ENCODE measurements around the gene ELFN1.

ELFN1 gene

GRCh38 chr7:1647961-1648672 is 22.0 kb upstream of the ELFN1 start:
- H3K36me3 Mint-ChIP-seq, result no peaks in the 10 kb centered on the region
- H3K27me3 Mint-ChIP-seq, result peaks cover 18% of the 10 kb centered on the region
- no peaks in the 10 kb centered on the region for H3K4me1 Mint-ChIP-seq
- no peaks in the 10 kb centered on the region for H3K9me3 Mint-ChIP-seq
- CTCF ChIA-PET, result no interaction called here
- H3K4me3 Mint-ChIP-seq, result no peak overlapping the region
- no peak for DNase-seq
- H3K27ac Mint-ChIP-seq, result no peak overlapping the region

- Mint-ChIP-seq H3K4me3 (no peak overlapping the region), H3K27ac (no peak overlapping the region), H3K4me1 (no peaks in the 10 kb centered on the region), H3K9me3 (no peaks in the 10 kb centered on the region), H3K36me3 (no peaks in the 10 kb centered on the region), H3K27me3 (peaks cover 10% of the 10 kb centered on the region)
- CTCF ChIA-PET, result no interaction called here
- no peak for DNase-seq
Observed at GRCh38 chr7:1649751-1650326, 20.2 kb upstream of the ELFN1 start.

- H3K9me3 Mint-ChIP-seq, result no peaks in the 10 kb centered on the region
- no peak overlapping the region for H3K4me3 Mint-ChIP-seq
- H3K36me3 Mint-ChIP-seq, result no peaks in the 10 kb centered on the region
- DNase-seq, result no peak
- CTCF ChIA-PET, result no interaction called here
- peaks cover 10% of the 10 kb centered on the region for H3K27me3 Mint-ChIP-seq
- H3K4me1 Mint-ChIP-seq, result no peaks in the 10 kb centered on the region
- H3K27ac Mint-ChIP-seq, result no peak overlapping the region
Observed at GRCh38 chr7:1650363-1651030, 19.6 kb upstream of the ELFN1 start.

GRCh38 chr7:1651031-1651446 is 19.0 kb upstream of the ELFN1 start:
- no peak overlapping the region for H3K27ac Mint-ChIP-seq
- CTCF ChIA-PET, result no interaction called here
- H3K9me3 Mint-ChIP-seq, result no peaks in the 10 kb centered on the region
- H3K4me3 Mint-ChIP-seq, result no peak overlapping the region
- H3K36me3 Mint-ChIP-seq, result no peaks in the 10 kb centered on the region
- peaks cover 14% of the 10 kb centered on the region for H3K27me3 Mint-ChIP-seq
- no peak for DNase-seq
- H3K4me1 Mint-ChIP-seq, result no peaks in the 10 kb centered on the region

- DNase-seq, result no peak
- H3K4me1 Mint-ChIP-seq, result no peaks in the 10 kb centered on the region
- CTCF ChIA-PET, result interaction anchor here (0.6 kb wide), 1 partner anchor 70 kb away, joined by 3 read pairs; no protein-coding TSS in a partner anchor
- no peaks in the 10 kb centered on the region for H3K9me3 Mint-ChIP-seq
- peaks cover 22% of the 10 kb centered on the region for H3K27me3 Mint-ChIP-seq
- H3K4me3 Mint-ChIP-seq, result no peak overlapping the region
- H3K27ac Mint-ChIP-seq, result no peak overlapping the region
- H3K36me3 Mint-ChIP-seq, result no peaks in the 10 kb centered on the region
Observed at GRCh38 chr7:1651891-1652290, 18.2 kb upstream of the ELFN1 start.

GRCh38 chr7:1653500-1653899 is 16.6 kb upstream of the ELFN1 start:
- H3K27me3 Mint-ChIP-seq, result peaks cover 35% of the 10 kb centered on the region
- no peaks in the 10 kb centered on the region for H3K4me1 Mint-ChIP-seq
- H3K4me3 Mint-ChIP-seq, result no peak overlapping the region
- no peaks in the 10 kb centered on the region for H3K9me3 Mint-ChIP-seq
- H3K27ac Mint-ChIP-seq, result no peak overlapping the region
- H3K36me3 Mint-ChIP-seq, result no peaks in the 10 kb centered on the region
- CTCF ChIA-PET, result no interaction called here
- DNase-seq, result no peak

- H3K27me3 Mint-ChIP-seq, result peaks cover 29% of the 10 kb centered on the region
- CTCF ChIA-PET, result no interaction called here
- no peak overlapping the region for H3K27ac Mint-ChIP-seq
- no peaks in the 10 kb centered on the region for H3K9me3 Mint-ChIP-seq
- no peaks in the 10 kb centered on the region for H3K36me3 Mint-ChIP-seq
- no peaks in the 10 kb centered on the region for H3K4me1 Mint-ChIP-seq
- no peak overlapping the region for H3K4me3 Mint-ChIP-seq
- DNase-seq, result no peak
Observed at GRCh38 chr7:1654111-1654510, 16.0 kb upstream of the ELFN1 start.

- no peak overlapping the region for H3K4me3 Mint-ChIP-seq
- H3K27me3 Mint-ChIP-seq, result peaks cover 28% of the 10 kb centered on the region
- no peaks in the 10 kb centered on the region for H3K4me1 Mint-ChIP-seq
- H3K36me3 Mint-ChIP-seq, result no peaks in the 10 kb centered on the region
- no peaks in the 10 kb centered on the region for H3K9me3 Mint-ChIP-seq
- CTCF ChIA-PET, result no interaction called here
- no peak overlapping the region for H3K27ac Mint-ChIP-seq
- no peak for DNase-seq
Observed at GRCh38 chr7:1654738-1655475, 15.2 kb upstream of the ELFN1 start.

- Mint-ChIP-seq H3K27ac (no peak overlapping the region), H3K36me3 (no peaks in the 10 kb centered on the region), H3K9me3 (no peaks in the 10 kb centered on the region), H3K4me3 (no peak overlapping the region), H3K27me3 (peaks cover 69% of the 10 kb centered on the region), H3K4me1 (peaks cover 7% of the 10 kb centered on the region)
- CTCF ChIA-PET, result no interaction called here
- no peak for DNase-seq
Observed at GRCh38 chr7:1659696-1660095, 10.4 kb upstream of the ELFN1 start.

- H3K4me3 Mint-ChIP-seq, result no peak overlapping the region
- no peak for DNase-seq
- no peaks in the 10 kb centered on the region for H3K9me3 Mint-ChIP-seq
- peaks cover 69% of the 10 kb centered on the region for H3K27me3 Mint-ChIP-seq
- H3K36me3 Mint-ChIP-seq, result no peaks in the 10 kb centered on the region
- peak overlapping the region; percentile 33 for H3K27ac Mint-ChIP-seq
- peaks cover 7% of the 10 kb centered on the region for H3K4me1 Mint-ChIP-seq
- CTCF ChIA-PET, result no interaction called here
Observed at GRCh38 chr7:1661461-1661860, 8.6 kb upstream of the ELFN1 start.

GRCh38 chr7:1662101-1662500 is 8.0 kb upstream of the ELFN1 start:
- H3K36me3 Mint-ChIP-seq, result no peaks in the 10 kb centered on the region
- no peak overlapping the region for H3K27ac Mint-ChIP-seq
- peaks cover 69% of the 10 kb centered on the region for H3K27me3 Mint-ChIP-seq
- no peak overlapping the region for H3K4me3 Mint-ChIP-seq
- H3K4me1 Mint-ChIP-seq, result peaks cover 9% of the 10 kb centered on the region
- CTCF ChIA-PET, result no interaction called here
- DNase-seq, result peak; percentile 16
- H3K9me3 Mint-ChIP-seq, result no peaks in the 10 kb centered on the region

GRCh38 chr7:1662767-1663166 is 7.3 kb upstream of the ELFN1 start:
- H3K9me3 Mint-ChIP-seq, result no peaks in the 10 kb centered on the region
- no peak overlapping the region for H3K27ac Mint-ChIP-seq
- H3K36me3 Mint-ChIP-seq, result no peaks in the 10 kb centered on the region
- H3K4me3 Mint-ChIP-seq, result no peak overlapping the region
- peaks cover 9% of the 10 kb centered on the region for H3K4me1 Mint-ChIP-seq
- peaks cover 69% of the 10 kb centered on the region for H3K27me3 Mint-ChIP-seq
- CTCF ChIA-PET, result no interaction called here
- peak; percentile 2 for DNase-seq

GRCh38 chr7:1663223-1663622 is 6.9 kb upstream of the ELFN1 start:
- no peak overlapping the region for H3K27ac Mint-ChIP-seq
- no peaks in the 10 kb centered on the region for H3K9me3 Mint-ChIP-seq
- CTCF ChIA-PET, result interaction anchor here (0.7 to 1.2 kb wide), 2 partner anchors 60 to 617 kb away, joined by 3 read pairs; no protein-coding TSS in a partner anchor

GRCh38 chr7:1663857-1664651 is 6.0 kb upstream of the ELFN1 start:
- CTCF ChIA-PET, result interaction anchor here (0.7 to 1.2 kb wide), 2 partner anchors 59 to 616 kb away, joined by 3 read pairs; no protein-coding TSS in a partner anchor
- peaks cover 15% of the 10 kb centered on the region for H3K4me1 Mint-ChIP-seq
- H3K36me3 Mint-ChIP-seq, result no peaks in the 10 kb centered on the region
- H3K9me3 Mint-ChIP-seq, result no peaks in the 10 kb centered on the region
- peak; percentile 17 for DNase-seq
- H3K27me3 Mint-ChIP-seq, result peaks cover 76% of the 10 kb centered on the region
- no peak overlapping the region for H3K4me3 Mint-ChIP-seq
- no peak overlapping the region for H3K27ac Mint-ChIP-seq

More at GRCh38 chr7:1663223-1663622, 6.9 kb upstream of the ELFN1 start:
- Mint-ChIP-seq H3K4me3 (peak overlapping the region; percentile 11), H3K27me3 (peaks cover 70% of the 10 kb centered on the region), H3K4me1 (peaks cover 9% of the 10 kb centered on the region), H3K36me3 (no peaks in the 10 kb centered on the region)
- DNase-seq, result peak; percentile 25
